Sigmoid colon (tissue), 4 donors: ENCODE results near the gene XDH.

Experiments used
- EP300 ChIP-seq, 4 donors: sonication (generic); formaldehyde crosslinking; IDR thresholded peaks; one replicate each; pipeline ENCODE4 v1.6.1; 2017; ENCODE audit warnings: antibody characterized with exemption in 4 of 4
- POLR2A ChIP-seq, 2 donors: fragments of 450-650 bp; IDR thresholded peaks; one replicate each; pipeline ENCODE4 v1.6.1; 2016; ENCODE audit warnings: antibody characterized with exemption in 2 of 2, mild to moderate bottlenecking in 2 of 2, moderate library complexity in 2 of 2
- TF ChIP-seq, protein P1 (sequence below), 4 experiments: fragments of 450-650 bp in 3 of 4; fragments of 200-600 bp in 1 of 4; IDR thresholded peaks; one replicate each; pipeline ENCODE4 v1.5.1; 2016 to 2019; ENCODE audit warnings: antibody characterized with exemption in 4 of 4, mild to moderate bottlenecking in 3 of 4, moderate library complexity in 2 of 4

DNA sequence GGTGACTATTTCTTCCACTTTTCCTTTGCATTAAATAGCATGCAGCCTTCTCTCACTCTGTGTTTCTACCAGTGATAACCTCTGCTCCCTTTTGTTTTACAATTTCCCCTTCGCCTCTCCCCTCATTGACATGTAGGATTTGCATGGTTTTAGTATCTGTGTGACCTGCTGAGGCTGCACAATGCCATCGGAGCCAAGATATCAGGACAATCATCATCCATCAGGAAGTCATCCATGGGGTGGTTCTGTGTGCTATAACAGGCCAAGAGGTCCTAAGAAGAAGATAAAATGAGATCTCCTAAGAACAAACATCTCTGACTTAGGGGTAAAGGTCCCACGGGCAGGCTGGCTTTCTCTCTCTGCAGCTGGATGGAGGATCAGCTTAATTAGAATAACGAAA, 115.0 kb downstream of the XDH start:
- TF ChIP-seq, protein P1, sequence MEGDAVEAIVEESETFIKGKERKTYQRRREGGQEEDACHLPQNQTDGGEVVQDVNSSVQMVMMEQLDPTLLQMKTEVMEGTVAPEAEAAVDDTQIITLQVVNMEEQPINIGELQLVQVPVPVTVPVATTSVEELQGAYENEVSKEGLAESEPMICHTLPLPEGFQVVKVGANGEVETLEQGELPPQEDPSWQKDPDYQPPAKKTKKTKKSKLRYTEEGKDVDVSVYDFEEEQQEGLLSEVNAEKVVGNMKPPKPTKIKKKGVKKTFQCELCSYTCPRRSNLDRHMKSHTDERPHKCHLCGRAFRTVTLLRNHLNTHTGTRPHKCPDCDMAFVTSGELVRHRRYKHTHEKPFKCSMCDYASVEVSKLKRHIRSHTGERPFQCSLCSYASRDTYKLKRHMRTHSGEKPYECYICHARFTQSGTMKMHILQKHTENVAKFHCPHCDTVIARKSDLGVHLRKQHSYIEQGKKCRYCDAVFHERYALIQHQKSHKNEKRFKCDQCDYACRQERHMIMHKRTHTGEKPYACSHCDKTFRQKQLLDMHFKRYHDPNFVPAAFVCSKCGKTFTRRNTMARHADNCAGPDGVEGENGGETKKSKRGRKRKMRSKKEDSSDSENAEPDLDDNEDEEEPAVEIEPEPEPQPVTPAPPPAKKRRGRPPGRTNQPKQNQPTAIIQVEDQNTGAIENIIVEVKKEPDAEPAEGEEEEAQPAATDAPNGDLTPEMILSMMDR (IDR thresholded peaks at IDR 0.05), result no peak
- no peak for TF ChIP-seq EP300 (IDR thresholded peaks at IDR 0.05)
- TF ChIP-seq POLR2A (IDR thresholded peaks at IDR 0.05), result no peak
